ENCODE data around the gene STK11IP.

Gene STK11IP

GRCh38 chr2:219624565-219624964 lies 26.9 kb downstream of the STK11IP start:
- Histone ChIP-seq H3K4me1 (ENCODE audit: control extremely low read depth in 1 of 4, control insufficient read depth in 4 of 4, insufficient read depth in 4 of 4, low read length in 3 of 4) (peaks cover 0 to 23% (median 19%) of the 10 kb centered on the region in 4 experiments), H3K27ac (ENCODE audit: insufficient read depth in 1 of 2, low read depth in 1 of 2, low read length in 2 of 2, poor library complexity in 1 of 2, severe bottlenecking in 2 of 2) (no peak overlapping the region), H3K4me3 (ENCODE audit: control insufficient read depth in 1 of 7, extremely low read depth in 1 of 7, insufficient read depth in 4 of 7, low read depth in 2 of 7, low read length in 6 of 7) (no peak overlapping the region), H3K27me3 (replicated peaks in 2 of 5; ENCODE audit: control insufficient read depth in 4 of 5, insufficient read depth in 5 of 5, low read length in 4 of 5) (peaks cover 0 to 31% (median 17%) of the 10 kb centered on the region in 5 experiments), H3K36me3 (ENCODE audit: control insufficient read depth in 4 of 4, insufficient read depth in 4 of 4, low read length in 3 of 4) (no peaks in the 10 kb centered on the region), H3K9me3 (ENCODE audit: control extremely low read depth in 1 of 5, control insufficient read depth in 4 of 5, insufficient read depth in 2 of 5, low read depth in 1 of 5, low read length in 4 of 5) (no peaks in the 10 kb centered on the region)
- whole genome bisulfite sequencing (ENCODE audit: insufficient coverage) = 93% methylated on average over 5 of the region's 6 CpGs
- CTCF ChIA-PET = no interaction called here
- POLR2A ChIA-PET = no interaction called here
- no peak for DNase-seq

GRCh38 chr2:219625179-219625578 lies 27.5 kb downstream of the STK11IP start:
- Histone ChIP-seq H3K27me3 (replicated peaks in 2 of 5; ENCODE audit: control insufficient read depth in 4 of 5, insufficient read depth in 5 of 5, low read length in 4 of 5) (peaks cover 0 to 31% (median 17%) of the 10 kb centered on the region in 5 experiments), H3K4me1 (ENCODE audit: control extremely low read depth in 1 of 4, control insufficient read depth in 4 of 4, insufficient read depth in 4 of 4, low read length in 3 of 4) (peaks cover 0 to 23% (median 19%) of the 10 kb centered on the region in 4 experiments), H3K4me3 (ENCODE audit: control insufficient read depth in 1 of 7, extremely low read depth in 1 of 7, insufficient read depth in 4 of 7, low read depth in 2 of 7, low read length in 6 of 7) (no peak overlapping the region), H3K36me3 (ENCODE audit: control insufficient read depth in 4 of 4, insufficient read depth in 4 of 4, low read length in 3 of 4) (no peaks in the 10 kb centered on the region), H3K9me3 (ENCODE audit: control extremely low read depth in 1 of 5, control insufficient read depth in 4 of 5, insufficient read depth in 2 of 5, low read depth in 1 of 5, low read length in 4 of 5) (no peaks in the 10 kb centered on the region), H3K27ac (ENCODE audit: insufficient read depth in 1 of 2, low read depth in 1 of 2, low read length in 2 of 2, poor library complexity in 1 of 2, severe bottlenecking in 2 of 2) (no peak overlapping the region)
- ChIA-PET CTCF (interaction anchor here (0.7 to 1.7 kb wide), 2 partner anchors 9 to 24 kb away, joined by 3 read pairs; no protein-coding TSS in a partner anchor), POLR2A (no interaction called here)
- DNase-seq = no peak
- 100% methylated on average over 4 of the region's 5 CpGs for WGBS (ENCODE audit: insufficient coverage)

- H3K27me3 ChIP-seq (replicated peaks in 2 of 5; ENCODE audit: control insufficient read depth in 4 of 5, insufficient read depth in 5 of 5, low read length in 4 of 5) = peaks cover 0 to 31% (median 17%) of the 10 kb centered on the region in 5 experiments
- POLR2A ChIA-PET = no interaction called here
Measured at GRCh38 chr2:219626540-219626939, 28.9 kb downstream of the STK11IP start.

GRCh38 chr2:219627103-219628100 lies 29.7 kb downstream of the STK11IP start, which contains the start of gene SLC4A3:
Gene SLC4A3, plus strand, starts transcription at chr2:219627630. Its CDS starts 363 bp downstream, at chr2:219627993.
- CTCF ChIA-PET = interaction anchor here (1.6 to 8.0 kb wide), 4 partner anchors 7 to 87 kb away, joined by 3 to 45 read pairs (median 4); no protein-coding TSS in a partner anchor
- Histone ChIP-seq H3K4me3 (ENCODE audit: control insufficient read depth in 1 of 7, extremely low read depth in 1 of 7, insufficient read depth in 4 of 7, low read depth in 2 of 7, low read length in 6 of 7) (peak within 1 kb of the TSS in 6 of 7 experiments; percentile 15 to 66 (median 52)), H3K9me3 (ENCODE audit: control extremely low read depth in 1 of 5, control insufficient read depth in 4 of 5, insufficient read depth in 2 of 5, low read depth in 1 of 5, low read length in 4 of 5) (no peaks in the 10 kb centered on the region), H3K4me1 (ENCODE audit: control extremely low read depth in 1 of 4, control insufficient read depth in 4 of 4, insufficient read depth in 4 of 4, low read length in 3 of 4) (peaks cover 0 to 23% (median 19%) of the 10 kb centered on the region in 4 experiments), H3K36me3 (ENCODE audit: control insufficient read depth in 4 of 4, insufficient read depth in 4 of 4, low read length in 3 of 4) (no peaks in the 10 kb centered on the region), H3K27me3 (replicated peaks in 2 of 5; ENCODE audit: control insufficient read depth in 4 of 5, insufficient read depth in 5 of 5, low read length in 4 of 5) (peaks cover 0 to 31% (median 17%) of the 10 kb centered on the region in 5 experiments), H3K27ac (ENCODE audit: insufficient read depth in 1 of 2, low read depth in 1 of 2, low read length in 2 of 2, poor library complexity in 1 of 2, severe bottlenecking in 2 of 2) (no peak within 1 kb of the TSS)
- 6% methylated on average over 61 of the region's 103 CpGs for WGBS (ENCODE audit: insufficient coverage)
- POLR2A ChIA-PET = no interaction called here
- peak in 2 of 3 donors; percentile 26 to 38 for DNase-seq

More at GRCh38 chr2:219626540-219626939, 28.9 kb downstream of the STK11IP start:
- no peaks in the 10 kb centered on the region for H3K9me3 ChIP-seq (ENCODE audit: control extremely low read depth in 1 of 5, control insufficient read depth in 4 of 5, insufficient read depth in 2 of 5, low read depth in 1 of 5, low read length in 4 of 5)
- 96% methylated on average over 8 of the region's 8 CpGs for WGBS (ENCODE audit: insufficient coverage)
- CTCF ChIA-PET = interaction anchor here (1.1 to 8.0 kb wide), 4 partner anchors 8 to 85 kb away, joined by 3 to 45 read pairs (median 3); no protein-coding TSS in a partner anchor
- peaks cover 0 to 23% (median 19%) of the 10 kb centered on the region in 4 experiments for H3K4me1 ChIP-seq (ENCODE audit: control extremely low read depth in 1 of 4, control insufficient read depth in 4 of 4, insufficient read depth in 4 of 4, low read length in 3 of 4)
- no peaks in the 10 kb centered on the region for H3K36me3 ChIP-seq (ENCODE audit: control insufficient read depth in 4 of 4, insufficient read depth in 4 of 4, low read length in 3 of 4)
- no peak for DNase-seq
- H3K4me3 ChIP-seq (ENCODE audit: control insufficient read depth in 1 of 7, extremely low read depth in 1 of 7, insufficient read depth in 4 of 7, low read depth in 2 of 7, low read length in 6 of 7) = no peak overlapping the region
- H3K27ac ChIP-seq (ENCODE audit: insufficient read depth in 1 of 2, low read depth in 1 of 2, low read length in 2 of 2, poor library complexity in 1 of 2, severe bottlenecking in 2 of 2) = no peak overlapping the region

GRCh38 chr2:219628235-219628985 lies 30.8 kb downstream of the STK11IP start:
- Histone ChIP-seq H3K27ac (ENCODE audit: insufficient read depth in 1 of 2, low read depth in 1 of 2, low read length in 2 of 2, poor library complexity in 1 of 2, severe bottlenecking in 2 of 2) (no peak overlapping the region), H3K4me3 (ENCODE audit: control insufficient read depth in 1 of 7, extremely low read depth in 1 of 7, insufficient read depth in 4 of 7, low read depth in 2 of 7, low read length in 6 of 7) (peak overlapping the region in 2 of 7 experiments; percentile 4 to 66), H3K4me1 (ENCODE audit: control extremely low read depth in 1 of 4, control insufficient read depth in 4 of 4, insufficient read depth in 4 of 4, low read length in 3 of 4) (peaks cover 0 to 23% (median 19%) of the 10 kb centered on the region in 4 experiments), H3K27me3 (replicated peaks in 2 of 5; ENCODE audit: control insufficient read depth in 4 of 5, insufficient read depth in 5 of 5, low read length in 4 of 5) (peaks cover 0 to 31% (median 17%) of the 10 kb centered on the region in 5 experiments), H3K36me3 (ENCODE audit: control insufficient read depth in 4 of 4, insufficient read depth in 4 of 4, low read length in 3 of 4) (no peaks in the 10 kb centered on the region), H3K9me3 (ENCODE audit: control extremely low read depth in 1 of 5, control insufficient read depth in 4 of 5, insufficient read depth in 2 of 5, low read depth in 1 of 5, low read length in 4 of 5) (no peaks in the 10 kb centered on the region)
- CTCF ChIA-PET = interaction anchor here (1.4 to 8.0 kb wide), 4 partner anchors 10 to 88 kb away, joined by 3 to 45 read pairs (median 6); no protein-coding TSS in a partner anchor
- DNase-seq = no peak
- WGBS (ENCODE audit: insufficient coverage) = 81% methylated on average over 18 of the region's 26 CpGs
- POLR2A ChIA-PET = no interaction called here

GRCh38 chr2:219628986-219629901 lies 31.6 kb downstream of the STK11IP start:
- H3K4me3 ChIP-seq (ENCODE audit: control insufficient read depth in 1 of 7, extremely low read depth in 1 of 7, insufficient read depth in 4 of 7, low read depth in 2 of 7, low read length in 6 of 7) = peak overlapping the region in 2 of 7 experiments; percentile 12 to 28
- CTCF ChIA-PET = interaction anchor here (0.6 to 8.0 kb wide), 6 partner anchors 9 to 1758 kb away, joined by 3 to 45 read pairs (median 4); no protein-coding TSS in a partner anchor
- WGBS (ENCODE audit: insufficient coverage) = 64% methylated on average over 3 of the region's 16 CpGs

More at GRCh38 chr2:219628986-219629901, 31.6 kb downstream of the STK11IP start:
- POLR2A ChIA-PET = interaction anchor here (0.6 kb wide), 2 partner anchors 14 to 1943 kb away, joined by 3 read pairs; partner anchors contain the start of gene EPHA4
- peaks cover 0 to 31% (median 14%) of the 10 kb centered on the region in 5 experiments for H3K27me3 ChIP-seq (replicated peaks in 2 of 5; ENCODE audit: control insufficient read depth in 4 of 5, insufficient read depth in 5 of 5, low read length in 4 of 5)
- H3K27ac ChIP-seq (ENCODE audit: insufficient read depth in 1 of 2, low read depth in 1 of 2, low read length in 2 of 2, poor library complexity in 1 of 2, severe bottlenecking in 2 of 2) = no peak overlapping the region
- H3K9me3 ChIP-seq (ENCODE audit: control extremely low read depth in 1 of 5, control insufficient read depth in 4 of 5, insufficient read depth in 2 of 5, low read depth in 1 of 5, low read length in 4 of 5) = no peaks in the 10 kb centered on the region
- no peaks in the 10 kb centered on the region for H3K36me3 ChIP-seq (ENCODE audit: control insufficient read depth in 4 of 4, insufficient read depth in 4 of 4, low read length in 3 of 4)
- DNase-seq = peak; percentile 5 to 62 (median 57)
- H3K4me1 ChIP-seq (ENCODE audit: control extremely low read depth in 1 of 4, control insufficient read depth in 4 of 4, insufficient read depth in 4 of 4, low read length in 3 of 4) = peaks cover 0 to 23% (median 19%) of the 10 kb centered on the region in 4 experiments

Measured in common myeloid progenitor, CD34-positive (primary cell).